ENCODE data around the gene CADPS2.

CADPS2 gene

DNA sequence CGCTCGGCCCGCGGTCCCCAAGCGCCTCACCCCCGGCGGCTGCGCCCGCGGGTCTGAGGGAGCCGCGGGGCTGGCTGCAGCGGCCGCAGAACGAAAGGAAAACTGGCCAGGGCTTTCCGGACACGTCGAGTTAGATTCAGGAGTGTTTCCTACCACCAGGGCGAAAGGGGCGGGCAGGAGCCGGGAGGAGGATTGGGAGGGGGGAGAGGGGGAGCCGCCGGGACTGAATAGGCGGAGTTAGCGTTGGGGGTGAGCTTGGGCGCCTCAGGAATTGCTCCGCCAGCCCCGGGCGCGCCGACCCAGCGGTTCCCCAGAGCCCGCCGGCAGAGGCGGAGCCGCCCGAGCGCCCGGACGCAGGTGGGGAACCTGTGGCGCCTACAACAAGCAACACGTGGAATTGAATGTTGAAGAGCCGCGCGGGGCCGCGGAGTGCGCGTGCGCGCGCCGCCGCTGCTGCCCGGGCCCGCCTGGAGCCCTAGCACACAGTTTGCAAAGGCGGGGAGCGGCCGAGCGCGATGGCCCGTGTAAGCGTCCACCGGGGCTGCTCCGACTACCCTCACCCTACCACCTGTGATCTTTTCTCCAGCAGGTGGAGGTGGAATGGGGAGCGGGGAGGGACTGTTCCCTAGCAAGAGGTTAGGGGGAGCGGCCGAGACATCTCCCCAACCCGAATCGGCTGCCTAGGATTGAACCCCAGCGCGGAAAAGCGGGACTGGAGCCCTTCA lies at the start of gene CADPS2:
Gene CADPS2, minus strand, starts transcription at position 104 of the 725 bp plus-strand sequence. CDS start 123 bp downstream, outside the sequence.
- DNase-seq = no peak

DNA sequence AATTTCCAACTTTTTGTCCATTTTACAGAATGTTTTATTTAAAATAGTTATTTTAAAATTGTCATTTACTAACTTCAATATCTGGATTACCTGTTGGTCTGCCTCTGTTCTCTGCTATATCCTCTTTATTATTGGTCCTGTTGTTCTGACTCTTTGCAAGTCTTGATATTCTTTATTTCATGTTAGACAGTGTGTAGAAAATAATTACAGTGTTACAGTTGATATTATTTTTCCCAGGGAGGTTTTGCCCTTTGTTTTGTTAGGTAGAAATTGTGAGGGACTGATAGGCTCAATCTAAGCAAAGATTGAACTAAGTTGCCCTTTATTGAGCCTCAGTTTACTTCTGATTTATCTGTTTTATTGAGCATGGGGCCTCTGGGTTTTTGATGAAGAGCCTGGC lies 49.4 kb upstream of the CADPS2 start:
- no peak for DNase-seq

GRCh38 chr7:122919643-122920181 lies 33.5 kb upstream of the CADPS2 start:
- no peak for DNase-seq

DNA sequence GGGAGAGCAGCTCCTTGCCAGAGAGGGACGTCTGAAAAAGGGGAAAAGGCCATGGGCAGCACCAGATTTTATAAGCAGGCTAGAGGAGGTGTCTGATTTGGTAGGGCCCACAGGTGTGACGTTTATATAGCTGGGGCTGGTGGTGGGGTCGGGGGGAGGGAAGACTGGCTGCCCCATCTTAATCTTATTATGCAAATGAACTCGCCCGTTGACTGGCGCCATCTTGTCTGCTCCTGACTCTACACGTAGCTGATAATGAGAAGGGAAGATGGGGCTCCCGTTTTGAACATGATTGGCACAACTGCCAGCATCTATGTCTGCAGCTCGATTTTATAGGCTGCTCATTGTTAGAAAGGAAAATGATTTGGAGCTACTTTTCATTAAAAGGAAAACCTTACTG lies 28.6 kb upstream of the CADPS2 start:
- no peak for DNase-seq

DNA sequence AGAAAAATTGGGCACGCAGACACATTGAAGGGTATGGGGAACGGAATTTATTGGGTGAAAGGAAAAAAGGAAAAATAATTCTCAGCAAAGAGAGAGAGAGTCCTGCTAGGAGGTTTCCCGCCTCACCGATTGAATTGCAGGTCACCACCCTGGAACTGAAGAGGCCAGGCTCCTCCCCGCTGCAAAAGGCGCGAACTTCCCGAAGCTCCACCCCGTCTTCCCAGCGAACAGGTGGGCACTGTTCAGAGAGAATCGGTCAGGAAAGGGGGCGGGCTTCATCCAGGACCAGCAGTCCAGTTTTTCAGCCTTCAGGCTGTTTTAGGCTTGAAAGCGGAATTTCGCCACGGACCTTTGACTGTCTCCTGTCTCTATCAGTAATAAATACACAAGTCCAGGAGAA lies 27.3 kb upstream of the CADPS2 start:
- DNase-seq = no peak

DNA sequence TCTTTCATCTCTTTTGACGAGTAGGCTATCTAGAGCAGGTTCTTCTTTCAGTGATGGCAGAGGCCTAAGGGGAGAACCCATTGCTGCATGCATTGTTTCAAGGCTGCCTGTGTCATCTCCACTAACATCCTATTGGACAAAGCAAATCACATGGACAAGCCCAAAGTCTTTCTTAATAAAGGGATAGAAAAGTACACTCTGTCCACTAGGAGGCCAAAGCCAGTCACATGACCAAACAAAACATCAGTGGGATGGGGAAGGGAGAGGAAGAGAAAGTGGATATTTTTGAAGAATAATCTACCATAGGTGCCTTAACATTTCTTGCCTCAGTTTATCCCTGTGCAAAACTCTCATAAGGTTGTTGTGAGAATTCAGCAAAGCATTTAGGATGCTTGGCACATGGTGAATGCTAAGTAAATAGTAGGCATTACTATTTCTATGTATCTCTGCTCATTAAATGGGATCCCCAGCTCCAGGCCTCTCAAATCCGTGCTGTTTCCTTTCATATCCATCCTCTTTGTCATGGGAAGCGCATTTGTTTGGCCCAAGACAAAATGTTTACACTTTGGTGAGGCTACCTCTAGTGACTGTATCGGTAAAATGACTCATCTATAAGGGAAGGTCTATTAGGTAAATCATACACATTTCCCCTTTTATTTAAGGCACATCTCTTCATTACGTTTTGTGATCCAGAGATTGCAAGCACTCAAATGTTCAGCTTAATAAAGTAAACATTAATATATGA lies 16.7 kb upstream of the CADPS2 start:
- DNase-seq = no peak

DNA sequence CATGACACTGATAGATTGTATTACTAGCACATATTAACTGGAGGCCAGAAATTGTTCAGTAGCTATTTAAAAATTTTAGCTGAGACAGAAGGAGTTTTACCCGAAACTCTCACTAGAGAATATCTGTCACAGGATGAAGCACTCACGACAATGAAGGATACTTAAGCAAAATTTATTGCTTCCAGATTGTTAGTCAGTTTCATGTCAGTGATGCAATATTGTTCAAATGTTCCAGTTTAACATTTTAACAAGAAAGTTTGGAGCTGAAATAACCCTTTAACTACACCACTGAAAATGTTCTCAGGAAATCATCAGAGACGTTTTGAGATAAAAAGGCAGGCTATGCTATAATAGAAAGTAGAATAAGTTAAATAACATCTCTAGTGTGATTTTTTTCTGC lies 15.0 kb upstream of the CADPS2 start:
- no peak for DNase-seq

DNA sequence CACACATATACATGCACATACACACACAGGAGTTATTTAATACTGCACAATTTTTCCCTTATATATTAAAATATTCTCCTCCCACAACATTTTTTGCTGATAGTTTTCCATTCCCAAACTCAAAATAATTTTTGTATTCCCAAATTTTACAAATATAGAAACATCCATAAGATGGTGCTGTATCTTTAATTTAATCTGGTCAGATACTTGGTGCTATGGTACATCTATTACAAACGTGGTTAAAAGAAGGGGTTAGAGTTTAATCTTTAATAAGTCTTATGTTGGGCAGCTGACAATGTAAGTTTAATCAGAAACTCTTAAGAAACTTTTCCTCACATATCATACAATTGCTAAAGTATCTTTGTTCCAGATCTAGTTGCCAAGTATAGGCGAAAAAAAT lies 10.2 kb upstream of the CADPS2 start:
- DNase-seq = no peak

DNA sequence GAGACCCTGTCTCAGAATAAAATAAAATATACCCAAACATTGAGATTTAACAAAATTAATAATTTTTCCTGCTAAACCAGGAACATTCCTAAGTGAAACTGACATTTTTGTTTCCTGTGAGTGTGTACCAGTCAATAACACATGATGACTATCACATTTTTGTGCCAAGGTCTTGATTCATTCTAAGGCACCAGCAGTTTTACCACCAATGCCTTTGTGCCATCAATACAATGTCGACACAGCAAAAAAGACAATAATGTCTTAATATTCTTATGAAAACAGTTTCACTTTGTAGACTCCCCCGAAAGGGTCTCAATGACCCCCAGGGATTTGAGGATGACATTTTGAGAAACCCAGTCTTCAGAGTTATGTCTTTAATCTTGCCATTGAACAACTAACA lies 7.2 kb upstream of the CADPS2 start:
- DNase-seq = no peak

GRCh38 chr7:122889116-122889515 lies 2.9 kb upstream of the CADPS2 start:
- DNase-seq = no peak

- no peak for DNase-seq
Observed at GRCh38 chr7:122887848-122888247, 1.6 kb upstream of the CADPS2 start.

GRCh38 chr7:122887198-122887597 lies 938 bp upstream of the CADPS2 start:
- DNase-seq = no peak

DNA sequence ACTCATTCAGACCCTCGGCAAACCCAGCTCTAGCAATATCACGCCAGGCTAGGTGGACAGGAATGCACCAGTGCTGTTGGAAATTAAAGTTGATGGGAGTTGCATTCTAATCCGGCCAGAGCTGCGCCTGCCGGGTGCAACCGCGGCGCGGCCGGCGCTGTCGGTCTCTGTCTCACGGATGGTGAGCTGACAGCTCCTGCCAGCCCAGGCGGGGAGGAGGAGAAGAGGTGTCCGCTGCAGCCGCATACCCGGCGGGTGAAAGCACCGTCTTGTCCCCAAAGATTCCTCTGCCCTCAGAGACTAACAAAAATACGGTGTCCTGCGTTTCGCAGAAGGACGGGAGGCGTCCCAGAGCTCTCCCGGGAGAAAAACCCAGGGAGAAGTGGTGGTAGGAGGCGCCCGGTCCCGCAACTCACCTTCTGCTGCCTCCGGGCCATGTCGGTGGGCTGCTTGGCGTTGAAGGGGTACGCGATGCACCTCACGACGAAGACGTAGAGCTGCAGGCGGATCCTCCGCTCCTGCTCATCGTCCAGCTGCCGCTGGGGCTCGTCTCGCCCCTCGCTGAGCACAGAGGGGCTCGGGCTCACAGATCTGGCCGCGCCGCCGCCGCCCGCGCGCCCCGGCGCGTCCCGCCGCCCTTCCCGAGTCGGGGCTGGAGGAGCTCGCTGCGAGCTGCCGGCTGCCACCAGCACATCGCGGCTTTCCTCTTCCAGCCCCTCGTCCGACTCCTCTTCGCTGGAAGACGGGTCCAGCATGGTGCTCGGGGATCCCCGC lies 490 bp downstream of the CADPS2 start:
- DNase-seq = no peak

DNA sequence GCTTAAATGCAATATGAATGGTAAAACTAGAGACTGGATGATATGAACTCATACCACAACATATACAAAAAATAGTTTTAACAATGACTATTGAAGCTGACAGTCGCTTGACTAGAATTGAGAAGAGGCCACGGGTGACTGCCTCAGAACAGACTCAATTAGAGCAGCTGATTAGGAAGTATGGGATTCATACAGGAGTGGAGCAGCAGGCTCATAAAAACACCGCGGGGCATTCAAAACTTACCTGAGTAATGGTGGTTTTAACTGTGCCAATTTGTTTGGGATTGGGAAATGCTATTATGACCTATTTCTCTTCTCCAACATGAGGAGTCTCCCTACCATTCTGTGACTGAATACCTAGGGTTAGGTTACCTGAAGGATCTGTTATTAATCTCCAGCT lies 2.1 kb downstream of the CADPS2 start:
- no peak for DNase-seq

DNA sequence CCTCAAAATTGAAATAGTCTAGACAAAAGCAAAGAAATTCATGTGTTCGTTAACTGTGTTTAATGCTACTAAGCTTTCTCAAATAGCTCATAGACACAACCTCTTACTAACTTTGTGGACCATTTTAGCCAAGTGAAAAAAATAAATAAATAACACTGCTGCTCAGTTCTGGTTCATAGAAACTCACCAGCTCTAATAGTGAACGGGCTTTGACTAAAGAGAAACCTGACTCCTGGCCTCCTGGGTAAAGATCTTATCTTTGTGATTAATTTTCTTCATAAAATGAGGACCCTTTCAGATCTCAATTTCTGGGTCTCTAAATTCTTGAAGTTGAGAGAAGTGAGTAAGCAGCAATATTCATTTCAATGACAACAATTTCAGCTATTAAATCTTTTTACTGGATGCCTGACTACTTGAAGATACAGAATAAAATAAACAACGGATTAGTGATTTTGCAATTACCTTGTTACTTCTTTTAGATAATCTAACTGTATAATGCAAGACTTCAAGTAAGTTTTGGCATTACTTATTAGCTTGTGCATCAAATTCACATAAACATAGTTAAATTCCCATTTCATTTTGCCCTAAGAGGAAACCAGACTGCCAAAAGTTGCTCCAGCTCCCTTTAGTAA lies 3.1 kb downstream of the CADPS2 start:
- no peak for DNase-seq

DNA sequence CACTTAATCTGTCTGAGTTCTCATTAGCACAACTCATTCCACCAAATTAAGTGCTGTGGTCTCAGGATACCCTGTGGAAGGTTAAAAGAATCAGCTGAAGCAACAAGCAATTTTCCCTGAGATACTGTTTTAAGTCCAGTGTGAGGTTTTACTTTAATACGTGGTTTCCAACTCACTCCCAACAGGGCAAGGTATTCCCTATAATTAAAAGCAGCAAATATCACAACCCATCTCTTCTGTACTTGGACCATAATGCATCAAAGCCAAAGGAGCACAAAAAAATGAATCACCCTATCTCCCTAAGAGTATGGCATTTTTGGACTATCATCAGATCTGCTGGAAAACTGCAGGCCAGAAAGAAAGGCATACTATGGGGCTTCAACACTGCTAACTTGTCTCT lies 4.9 kb downstream of the CADPS2 start:
- no peak for DNase-seq

GRCh38 chr7:122869260-122869659 lies 17.0 kb downstream of the CADPS2 start:
- no peak for DNase-seq

GRCh38 chr7:122867471-122867980 lies 18.7 kb downstream of the CADPS2 start:
- DNase-seq = no peak

DNA sequence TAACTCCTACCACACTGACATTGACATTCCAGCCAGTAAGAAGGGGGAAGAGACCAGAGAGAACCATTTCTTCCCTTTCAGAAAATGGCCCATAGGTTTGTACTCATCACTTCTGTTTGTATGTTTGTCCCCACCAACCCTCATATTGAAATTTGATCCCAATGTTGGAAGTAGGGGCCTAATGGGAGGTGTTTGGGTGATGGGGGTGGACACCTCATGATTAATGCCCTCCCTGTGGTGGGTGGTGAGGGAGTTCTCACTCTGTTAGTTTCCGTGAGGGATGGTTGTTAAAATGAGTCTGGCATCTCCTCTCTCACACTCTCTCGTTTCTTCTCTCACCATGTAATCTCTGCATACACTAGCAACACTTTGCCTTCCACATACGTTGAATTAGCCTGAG lies 21.4 kb downstream of the CADPS2 start:
- no peak for DNase-seq

- no peak for DNase-seq
Observed at GRCh38 chr7:122864016-122864415, 22.2 kb downstream of the CADPS2 start.

- no peak for DNase-seq
Observed at GRCh38 chr7:122858320-122858719, 27.9 kb downstream of the CADPS2 start.

DNA sequence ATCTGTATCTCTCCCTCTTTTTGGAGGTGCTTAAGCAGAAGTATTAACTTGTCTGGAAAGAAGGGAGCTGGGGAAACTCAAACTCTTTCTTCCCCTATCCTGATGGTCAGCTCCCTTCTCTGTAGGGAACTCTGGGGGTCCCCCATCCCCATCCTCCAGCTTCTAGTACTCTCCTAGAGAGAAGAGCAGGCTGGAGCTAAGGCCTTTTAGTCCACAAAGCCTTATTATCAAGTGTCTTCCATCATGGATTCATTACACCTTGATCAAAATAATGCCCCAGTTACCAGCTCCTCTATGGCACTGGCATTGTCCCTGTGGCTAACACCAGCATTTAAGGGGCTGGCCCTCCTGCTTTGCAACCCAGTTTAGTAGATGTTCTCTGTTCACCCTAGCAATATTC lies 35.7 kb downstream of the CADPS2 start:
- no peak for DNase-seq

DNA sequence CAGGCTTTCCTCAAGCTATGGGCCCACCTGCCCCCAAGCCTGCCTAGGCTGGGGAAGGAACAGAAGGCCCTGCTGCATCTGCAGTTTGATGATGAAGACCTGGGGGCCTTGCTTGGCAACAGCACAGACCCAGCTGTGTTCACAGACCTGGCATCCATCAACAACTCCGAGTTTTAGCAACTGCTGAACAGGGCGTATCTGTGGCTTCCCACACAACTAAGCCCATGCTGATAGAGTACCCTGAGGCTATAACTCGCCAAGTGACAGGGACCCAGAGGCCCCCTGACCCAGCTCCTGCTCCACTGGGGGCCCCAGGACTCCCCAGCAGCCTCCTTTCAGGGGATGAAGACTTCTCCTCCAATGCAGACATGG lies 36.3 kb downstream of the CADPS2 start:
- DNase-seq = no peak
